NCI-H146 treated with DMSO at 0.1 percent for 48 hours (cell line): Measurements from ENCODE around the gene ADARB2.

Experiments used
- DNase-seq: peaks from one replicate; lab custom pipeline; 2025; ENCODE audit not compliant: unreplicated experiment; lab: John Stamatoyannopoulos, UW

ADARB2 gene

GRCh38 chr10:1153251-1153763, 584.0 kb downstream of the ADARB2 start:
- no peak for DNase-seq

GRCh38 chr10:1152386-1153250, 584.7 kb downstream of the ADARB2 start:
- no peak for DNase-seq

- DNase-seq, result no peak
These were observed 586.0 kb downstream of the ADARB2 start for GRCh38 chr10:1151076-1152033.

- no peak for DNase-seq
These were observed 586.7 kb downstream of the ADARB2 start for GRCh38 chr10:1150638-1150955.

- peak; percentile 91 for DNase-seq
These were observed 587.3 kb downstream of the ADARB2 start for GRCh38 chr10:1149793-1150637.

GRCh38 chr10:1148855-1149605, 588.3 kb downstream of the ADARB2 start:
- no peak for DNase-seq

- DNase-seq, result no peak
These were observed 589.5 kb downstream of the ADARB2 start for GRCh38 chr10:1147810-1148209.

- no peak for DNase-seq
These were observed 594.7 kb downstream of the ADARB2 start for GRCh38 chr10:1142596-1142995.

- DNase-seq, result no peak
These were observed 595.6 kb downstream of the ADARB2 start for GRCh38 chr10:1141701-1142100.

- DNase-seq, result no peak
These were observed 596.1 kb downstream of the ADARB2 start for GRCh38 chr10:1141261-1141660.

GRCh38 chr10:1138529-1138928, 598.8 kb downstream of the ADARB2 start:
- DNase-seq, result no peak

GRCh38 chr10:1137499-1138163, 599.7 kb downstream of the ADARB2 start:
- no peak for DNase-seq

GRCh38 chr10:1136268-1136667, 601.1 kb downstream of the ADARB2 start:
- DNase-seq, result no peak

- DNase-seq, result no peak
These were observed 603.2 kb downstream of the ADARB2 start for GRCh38 chr10:1134156-1134555.

GRCh38 chr10:1133495-1134045, 603.8 kb downstream of the ADARB2 start:
- no peak for DNase-seq

- DNase-seq, result no peak
These were observed 604.7 kb downstream of the ADARB2 start for GRCh38 chr10:1132584-1132983.

- DNase-seq, result no peak
These were observed 606.1 kb downstream of the ADARB2 start for GRCh38 chr10:1130995-1131790.

- DNase-seq, result no peak
These were observed 607.1 kb downstream of the ADARB2 start for GRCh38 chr10:1130226-1130625.
